Measurements from ENCODE around the gene GABRA6.
A peak's percentile ranks its signal among the peaks of the same experiment; 100 is the strongest.
"Not testable (repeated sequence)": the region's sequence is repeated elsewhere in the genome, so short reads cannot be mapped to it uniquely, and the experiment has no call there.

The GABRA6 gene

GRCh38 chr5:161685461-161685860, at the start of gene GABRA6:
TSS of gene GABRA6 (plus strand) at chr5:161685721. CDS start at chr5:161685990, 269 bp downstream.
- TF ChIP-seq, protein P1, sequence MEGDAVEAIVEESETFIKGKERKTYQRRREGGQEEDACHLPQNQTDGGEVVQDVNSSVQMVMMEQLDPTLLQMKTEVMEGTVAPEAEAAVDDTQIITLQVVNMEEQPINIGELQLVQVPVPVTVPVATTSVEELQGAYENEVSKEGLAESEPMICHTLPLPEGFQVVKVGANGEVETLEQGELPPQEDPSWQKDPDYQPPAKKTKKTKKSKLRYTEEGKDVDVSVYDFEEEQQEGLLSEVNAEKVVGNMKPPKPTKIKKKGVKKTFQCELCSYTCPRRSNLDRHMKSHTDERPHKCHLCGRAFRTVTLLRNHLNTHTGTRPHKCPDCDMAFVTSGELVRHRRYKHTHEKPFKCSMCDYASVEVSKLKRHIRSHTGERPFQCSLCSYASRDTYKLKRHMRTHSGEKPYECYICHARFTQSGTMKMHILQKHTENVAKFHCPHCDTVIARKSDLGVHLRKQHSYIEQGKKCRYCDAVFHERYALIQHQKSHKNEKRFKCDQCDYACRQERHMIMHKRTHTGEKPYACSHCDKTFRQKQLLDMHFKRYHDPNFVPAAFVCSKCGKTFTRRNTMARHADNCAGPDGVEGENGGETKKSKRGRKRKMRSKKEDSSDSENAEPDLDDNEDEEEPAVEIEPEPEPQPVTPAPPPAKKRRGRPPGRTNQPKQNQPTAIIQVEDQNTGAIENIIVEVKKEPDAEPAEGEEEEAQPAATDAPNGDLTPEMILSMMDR (IDR thresholded peaks at IDR 0.05; ENCODE audit: extremely low read depth, missing control alignments) = no peak
- DNase-seq (ENCODE audit: low spot score) = no peak

GRCh38 chr5:161637591-161637990, 47.9 kb upstream of the GABRA6 start:
- no peak for DNase-seq (ENCODE audit: low spot score)
- TF ChIP-seq, protein P1 (IDR thresholded peaks at IDR 0.05; ENCODE audit: extremely low read depth, missing control alignments) = no peak

GRCh38 chr5:161641444-161641843, 44.1 kb upstream of the GABRA6 start:
- no peak for DNase-seq (ENCODE audit: low spot score)
- TF ChIP-seq, protein P1 (IDR thresholded peaks at IDR 0.05; ENCODE audit: extremely low read depth, missing control alignments) = no peak

- DNase-seq (ENCODE audit: low spot score) = no peak
Measured at GRCh38 chr5:161645264-161645663, 40.3 kb upstream of the GABRA6 start.

GRCh38 chr5:161651926-161652325, 33.6 kb upstream of the GABRA6 start:
- not testable (repeated sequence) for DNase-seq (ENCODE audit: low spot score)

More at GRCh38 chr5:161645264-161645663, 40.3 kb upstream of the GABRA6 start:
- TF ChIP-seq, protein P1 (IDR thresholded peaks at IDR 0.05; ENCODE audit: extremely low read depth, missing control alignments) = no peak

DNA sequence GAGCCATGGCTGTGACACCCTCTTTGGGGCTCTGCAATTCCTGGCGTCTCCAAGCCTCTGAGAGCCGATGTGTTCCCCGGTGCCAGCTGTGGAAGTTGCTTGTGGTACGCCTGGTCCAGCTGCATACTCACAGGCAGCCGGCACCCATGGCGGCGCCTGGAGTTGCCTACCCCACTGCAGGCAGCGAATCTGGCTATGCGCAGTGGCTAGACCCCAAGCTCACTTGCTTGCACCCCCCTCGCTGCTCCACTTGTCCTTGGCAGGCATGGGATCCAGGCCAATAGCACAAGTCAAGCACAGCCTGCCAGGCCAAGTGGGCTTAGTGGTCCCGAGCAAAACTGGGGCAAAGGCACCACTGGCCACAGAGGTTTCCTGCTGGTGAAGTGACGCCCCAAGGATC, 24.7 kb upstream of the GABRA6 start:
- TF ChIP-seq, protein P1 (IDR thresholded peaks at IDR 0.05; ENCODE audit: extremely low read depth, missing control alignments) = no peak

DNA sequence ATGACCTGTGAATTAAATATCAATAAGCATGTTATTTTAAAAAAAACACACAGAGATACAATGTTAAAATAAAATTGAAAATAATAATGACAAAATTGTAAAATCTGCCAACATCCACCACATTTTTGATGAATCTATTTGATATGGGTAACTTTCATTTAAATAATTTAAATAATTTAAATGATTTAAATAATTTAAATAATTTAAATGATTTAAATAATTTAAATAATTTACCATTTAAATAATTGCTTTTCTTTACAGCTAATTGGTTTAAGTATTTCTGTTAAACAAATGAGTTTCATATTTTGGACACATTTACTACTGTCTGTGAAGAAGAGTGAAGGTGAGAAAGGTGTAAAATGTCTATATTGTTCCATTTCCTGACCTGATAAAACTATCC, 22.1 kb upstream of the GABRA6 start:
- TF ChIP-seq, protein P1 (IDR thresholded peaks at IDR 0.05; ENCODE audit: extremely low read depth, missing control alignments) = no peak

More for the DNA sequence above, 24.7 kb upstream of the GABRA6 start:
- no peak for DNase-seq (ENCODE audit: low spot score)

DNA sequence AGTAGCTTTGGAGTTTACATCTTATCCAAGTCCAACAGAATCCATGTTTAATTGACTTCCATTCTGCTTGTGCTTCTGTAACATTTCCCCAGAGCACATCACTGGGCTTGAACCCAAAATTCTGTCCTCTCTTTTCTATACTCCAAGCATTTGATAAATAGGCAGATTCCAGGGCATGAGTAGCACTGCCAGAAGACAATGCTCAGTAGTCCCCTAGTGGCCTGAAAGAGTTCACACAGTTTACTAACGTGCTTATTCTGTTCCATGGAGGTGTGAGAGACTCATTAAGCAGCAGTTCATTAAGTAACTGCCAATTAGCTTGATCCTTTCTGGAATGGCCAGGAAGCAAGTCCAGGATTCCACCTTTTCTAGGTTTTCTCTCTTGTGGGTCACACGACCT, 9.4 kb upstream of the GABRA6 start:
- TF ChIP-seq, protein P1 (IDR thresholded peaks at IDR 0.05; ENCODE audit: extremely low read depth, missing control alignments) = peak; percentile 6
- peak; percentile 11 for DNase-seq (ENCODE audit: low spot score)

More for the DNA sequence above, 22.1 kb upstream of the GABRA6 start:
- DNase-seq (ENCODE audit: low spot score) = no peak
